GM23248 (cell line): ENCODE results near the gene ABCF2. TPM values are rescaled to one million over a fixed set of nuclear protein-coding genes. Genes with fewer than 3 reads are reported as not detected.

ENCODE experiments used
- DNase-seq: peaks from one replicate; pipeline ENCODE4 v3.0.0-alpha.2; 2015
- H2AFZ ChIP-seq: fragments of 200-600 bp; sonication (generic); 2 replicates; pipeline ENCODE4 v1.6.1; 2016; ENCODE audit warnings: antibody characterized with exemption
- H3F3A ChIP-seq: fragments of 200-600 bp; sonication (generic); 2 replicates; pipeline ENCODE4 v1.6.1; 2016; ENCODE audit warnings: mild to moderate bottlenecking, antibody characterized with exemption, mixed run types; ENCODE audit not compliant: insufficient read depth
- H3K27ac ChIP-seq: fragments of 200-600 bp; sonication (generic); 2 replicates; pipeline ENCODE4 v1.5.1; 2016; ENCODE audit warnings: mild to moderate bottlenecking
- H3K27me3 ChIP-seq: fragments of 200-600 bp; sonication (generic); replicated peaks from 2 replicates; pipeline ENCODE4 v1.6.1; 2016; ENCODE audit warnings: mild to moderate bottlenecking; ENCODE audit not compliant: insufficient read depth
- H3K36me3 ChIP-seq: fragments of 200-600 bp; sonication (generic); 2 replicates; pipeline ENCODE4 v1.6.1; 2016; ENCODE audit warnings: low read depth, mild to moderate bottlenecking
- H3K4me1 ChIP-seq: fragments of 200-600 bp; sonication (generic); 2 replicates; pipeline ENCODE4 v1.6.1; 2016; ENCODE audit warnings: mild to moderate bottlenecking; ENCODE audit not compliant: insufficient read depth
- H3K4me2 ChIP-seq: fragments of 200-600 bp; sonication (generic); one replicate; pipeline ENCODE4 v1.6.1; 2016; ENCODE audit warnings: mild to moderate bottlenecking; ENCODE audit not compliant: unreplicated experiment
- H3K4me3 ChIP-seq: fragments of 200-600 bp; sonication (generic); 2 replicates; pipeline ENCODE4 v1.5.1; 2016; ENCODE audit warnings: mild to moderate bottlenecking
- H3K79me2 ChIP-seq: fragments of 200-600 bp; sonication (generic); 2 replicates; pipeline ENCODE4 v1.6.1; 2016; ENCODE audit warnings: mild to moderate bottlenecking; ENCODE audit not compliant: insufficient read depth
- H3K9ac ChIP-seq: fragments of 200-600 bp; sonication (generic); 2 replicates; pipeline ENCODE4 v1.6.1; 2016; ENCODE audit warnings: mild to moderate bottlenecking
- H3K9me2 ChIP-seq: fragments of 200-600 bp; sonication (generic); 2 replicates; pipeline ENCODE4 v1.6.1; 2016; ENCODE audit warnings: mixed run types, mild to moderate bottlenecking, moderate library complexity; ENCODE audit not compliant: insufficient read depth
- H3K9me3 ChIP-seq: fragments of 200-600 bp; sonication (generic); one replicate; pipeline ENCODE4 v1.6.1; 2017; ENCODE audit warnings: low read depth
- H4K20me1 ChIP-seq: fragments of 200-600 bp; sonication (generic); 2 replicates; pipeline ENCODE4 v1.6.0; 2016; ENCODE audit not compliant: insufficient read depth
- EZH2 ChIP-seq: fragments of 200-600 bp; sonication (generic); IDR thresholded peaks from 2 replicates; pipeline ENCODE4 v1.6.1; 2018; ENCODE audit warnings: antibody characterized with exemption, mild to moderate bottlenecking; ENCODE audit not compliant: insufficient read depth, poor library complexity, severe bottlenecking
- EZH2phosphoT487 ChIP-seq: fragments of 200-600 bp; sonication (generic); IDR thresholded peaks from 2 replicates; pipeline ENCODE4 v1.6.1; 2018; ENCODE audit warnings: antibody characterized with exemption, moderate library complexity, mild to moderate bottlenecking, low read depth; ENCODE audit not compliant: insufficient read depth
- WGBS, 2 experiments: methylation state at CpG; one replicate each; pipeline ENCODE4 v1.1.6; 2015 to 2017; ENCODE audit warnings: low lambda C conversion rate in 2 of 2, low coverage in 1 of 2; ENCODE audit errors: missing lambda C conversion rate in 2 of 2; 5-methylcytosine and 5-hydroxymethylcytosine counted together
- in situ Hi-C: fragments of 300-500 bp; cut with MboI; formaldehyde crosslinking; loops from 2 replicates; pipeline ENCODE4 v1.15.0; 2020
- polyA plus RNA-seq: library from polyadenylated mRNA; unstranded; fragments of >200 nt; fragmentation: Nextera tagmentation; extraction: Ambion mirVana; gene quantifications from 2 replicates; pipeline ENCODE4 v1.2.1, GENCODE V29; 2016
- total RNA-seq: library from RNA; depleted of rRNA; stranded (reverse); fragments of >200 nt; shearing (Covaris generic); gene quantifications from 2 replicates; pipeline ENCODE4 v1.2.3, GENCODE V29; 2014

The ABCF2 gene
- total and polyA plus RNA-seq, 2 experiments from 2014 or later = 40.7 to 74.9 TPM

DNA sequence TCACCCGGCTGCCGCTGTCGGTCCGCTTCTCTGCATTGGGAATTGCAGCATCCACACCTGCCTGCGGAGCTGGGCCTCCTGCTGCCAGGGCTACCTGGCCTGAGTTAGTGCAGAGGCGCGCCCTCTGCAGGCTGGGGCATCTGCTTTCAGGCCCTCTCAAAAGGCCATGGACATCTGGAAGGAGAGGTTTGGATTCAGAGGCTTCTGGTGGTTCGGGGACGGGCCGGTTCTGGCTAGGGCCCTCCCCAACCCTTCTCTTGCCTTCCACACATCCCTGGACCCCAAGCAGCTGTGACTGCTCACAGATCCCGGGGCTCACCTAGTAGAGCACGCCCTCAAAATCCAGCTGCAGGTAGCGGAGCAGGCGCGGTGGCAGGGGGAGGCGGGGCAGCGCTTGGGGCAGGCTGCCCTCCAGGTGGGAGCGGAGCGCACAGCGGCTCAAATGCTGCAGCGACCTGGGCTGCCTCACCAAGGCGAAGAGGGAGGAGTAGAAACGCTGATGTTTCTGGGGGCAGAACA lies 51.2 kb downstream of the ABCF2 start:
- Histone ChIP-seq H4K20me1 (no peaks in the 10 kb centered on the region), H3K4me3 (no peak overlapping the region), H3K9ac (no peak overlapping the region), H3K79me2 (no peaks in the 10 kb centered on the region), H3K9me2 (no peaks in the 10 kb centered on the region), H3K4me2 (no peak overlapping the region), H3K9me3 (no peaks in the 10 kb centered on the region), H3K4me1 (no peaks in the 10 kb centered on the region), H3K27me3 (peaks cover 59% of the 10 kb centered on the region), H3K36me3 (no peaks in the 10 kb centered on the region), H2AFZ (no peak overlapping the region), H3F3A (no peaks in the 10 kb centered on the region), H3K27ac (no peak overlapping the region)
- no peak for DNase-seq
- TF ChIP-seq EZH2 (no peak), EZH2phosphoT487 (no peak)
- in situ Hi-C loops = no loop called here
- 66 to 69% methylated on average over 23 of the region's 23 CpGs for WGBS, 2 experiments

DNA sequence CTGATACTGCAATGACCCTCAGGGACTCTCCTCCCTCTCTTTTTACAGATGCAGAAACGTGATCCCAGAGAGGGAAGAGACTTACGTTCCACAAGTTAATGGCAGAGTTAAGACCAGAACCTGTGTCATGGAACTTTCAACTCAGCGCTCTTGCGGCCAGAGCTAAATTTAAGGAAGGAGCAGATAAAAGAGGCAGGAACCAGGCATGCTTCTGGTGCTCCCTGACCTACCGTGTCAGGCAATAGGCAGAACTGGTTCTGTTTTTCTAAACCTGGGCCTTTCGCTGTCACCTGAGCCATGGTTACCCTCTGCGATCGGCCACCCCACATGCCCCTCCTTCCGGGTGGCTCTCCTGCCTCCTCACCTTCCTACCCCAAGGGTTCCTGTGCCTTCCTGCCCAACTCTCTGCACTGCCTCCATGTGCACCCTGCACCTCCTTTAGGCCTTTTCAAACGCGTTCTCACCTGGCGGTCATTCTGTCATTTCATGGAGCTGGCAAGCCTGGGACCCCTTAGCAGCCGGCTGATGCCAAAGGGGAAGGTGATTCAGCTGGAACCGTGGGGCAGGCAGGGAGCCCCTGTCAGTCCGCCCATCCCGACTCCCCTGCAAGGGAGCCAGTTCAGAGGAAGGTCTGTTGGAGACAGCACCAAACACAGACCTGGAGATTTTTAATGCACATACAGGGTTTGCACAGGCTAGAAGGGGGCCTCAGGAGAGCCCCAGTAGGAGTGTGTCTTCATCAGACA lies 51.8 kb downstream of the ABCF2 start:
- no peaks in the 10 kb centered on the region for H4K20me1 ChIP-seq
- H3K4me2 ChIP-seq = no peak overlapping the region
- TF ChIP-seq EZH2 (no peak), EZH2phosphoT487 (no peak)
- no peak overlapping the region for H3K4me3 ChIP-seq
- no peak for DNase-seq
- H3K27ac ChIP-seq = no peak overlapping the region
- H2AFZ ChIP-seq = no peak overlapping the region
- H3K27me3 ChIP-seq = peaks cover 66% of the 10 kb centered on the region
- no peaks in the 10 kb centered on the region for H3K9me3 ChIP-seq
- no peak overlapping the region for H3K9ac ChIP-seq
- H3K4me1 ChIP-seq = no peaks in the 10 kb centered on the region
- no peaks in the 10 kb centered on the region for H3K79me2 ChIP-seq
- in situ Hi-C loops = no loop called here
- H3F3A ChIP-seq = no peaks in the 10 kb centered on the region
- H3K9me2 ChIP-seq = no peaks in the 10 kb centered on the region
- WGBS, 2 experiments = 76 to 79% methylated on average over 16 of the region's 16 CpGs
- no peaks in the 10 kb centered on the region for H3K36me3 ChIP-seq

DNA sequence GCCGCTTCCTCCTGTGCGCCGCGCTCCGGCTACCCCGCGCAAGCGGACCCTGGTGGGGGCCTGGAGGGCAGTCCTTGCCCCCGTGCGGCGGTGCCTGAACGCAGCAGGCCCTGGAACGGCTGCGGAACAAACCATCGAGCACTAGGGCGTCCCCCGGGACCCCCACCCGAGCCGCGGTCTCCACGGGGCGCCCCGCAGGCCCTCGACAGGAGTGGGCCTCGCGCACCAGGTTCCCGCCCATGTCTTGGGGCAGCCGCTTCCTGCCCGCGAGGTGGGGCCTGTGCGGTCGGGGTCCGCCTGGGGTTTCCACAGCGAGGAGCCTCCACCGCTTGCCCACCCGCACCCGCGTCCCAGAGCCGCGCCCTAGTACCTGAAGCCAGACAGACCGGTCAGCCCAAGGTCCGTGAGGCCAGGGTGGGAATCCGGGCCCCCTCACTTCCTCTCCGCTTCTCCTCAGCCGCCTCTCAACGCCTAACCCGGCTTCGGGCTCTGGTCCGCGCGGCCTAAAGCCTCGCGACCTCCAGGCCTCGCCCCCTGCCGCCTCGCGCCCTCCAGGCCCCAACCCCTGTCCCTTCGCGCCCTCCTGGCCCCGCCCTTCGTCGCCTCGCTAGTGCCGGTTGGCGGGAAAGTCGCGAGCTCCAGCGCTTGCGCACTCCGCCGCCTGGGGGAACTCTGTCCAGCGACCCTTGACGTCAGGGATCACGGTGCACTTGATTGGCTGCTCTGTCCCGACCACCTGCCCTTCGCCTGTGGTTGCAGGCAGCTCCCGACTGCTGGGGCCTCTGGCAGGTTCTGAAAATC lies 52.6 kb downstream of the ABCF2 start:
- Histone ChIP-seq H4K20me1 (no peaks in the 10 kb centered on the region), H3K27me3 (peaks cover 72% of the 10 kb centered on the region), H3K4me3 (no peak overlapping the region), H3K9me3 (no peaks in the 10 kb centered on the region), H3K4me1 (no peaks in the 10 kb centered on the region), H2AFZ (no peak overlapping the region), H3K79me2 (no peaks in the 10 kb centered on the region), H3K9me2 (no peaks in the 10 kb centered on the region), H3K27ac (no peak overlapping the region), H3K36me3 (no peaks in the 10 kb centered on the region), H3F3A (no peaks in the 10 kb centered on the region), H3K9ac (no peak overlapping the region), H3K4me2 (no peak overlapping the region)
- TF ChIP-seq EZH2phosphoT487 (no peak), EZH2 (no peak)
- DNase-seq = peak; percentile 30
- in situ Hi-C loops = no loop called here
- WGBS, 2 experiments = 39 to 44% methylated on average over 39 to 74 of the region's 77 CpGs

DNA sequence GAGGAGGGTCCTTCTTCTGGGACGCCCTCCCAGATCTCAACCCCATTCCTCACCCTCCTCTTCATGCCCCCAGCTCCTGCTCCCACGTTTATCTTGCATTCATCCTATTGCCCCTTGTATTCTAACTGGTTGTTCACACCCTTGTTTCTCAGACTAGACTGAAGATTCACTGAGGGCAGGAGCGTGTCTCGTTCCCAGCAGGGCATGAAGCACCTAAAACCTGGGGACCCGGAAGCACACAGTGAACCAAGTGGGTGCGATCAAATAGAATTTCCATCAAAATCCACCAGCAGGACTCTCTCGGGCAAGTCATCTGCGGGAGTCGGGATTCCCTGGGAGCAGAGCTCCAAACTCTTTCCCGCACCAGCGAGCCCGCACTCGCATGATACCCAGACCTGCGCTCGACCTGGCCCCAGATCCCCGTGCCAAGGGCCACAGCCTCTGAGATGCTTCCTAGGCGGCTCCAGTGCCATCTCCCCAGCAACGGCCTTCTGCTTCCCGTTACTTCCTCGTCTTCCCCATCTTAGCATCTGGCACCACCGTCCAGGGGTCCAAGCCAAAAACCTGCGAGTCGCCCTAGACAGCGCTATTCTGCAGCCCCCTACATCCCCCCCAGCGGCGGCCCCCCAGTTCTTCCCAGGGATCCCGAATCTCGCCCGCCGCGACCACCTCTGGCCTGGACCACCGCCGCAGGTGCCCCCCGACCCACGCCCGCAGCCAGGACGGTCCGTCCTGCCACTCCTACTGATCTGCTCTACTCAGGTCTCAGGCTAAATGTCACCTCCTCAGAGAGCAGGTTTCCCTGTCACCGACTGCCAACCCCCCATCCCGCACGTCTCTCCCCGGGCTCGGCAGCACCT lies 53.4 kb downstream of the ABCF2 start:
- Histone ChIP-seq H3K27me3 (peaks cover 72% of the 10 kb centered on the region), H3K4me1 (no peaks in the 10 kb centered on the region), H3K36me3 (no peaks in the 10 kb centered on the region), H4K20me1 (no peaks in the 10 kb centered on the region), H2AFZ (no peak overlapping the region), H3K9me3 (no peaks in the 10 kb centered on the region), H3K27ac (no peak overlapping the region), H3F3A (no peaks in the 10 kb centered on the region), H3K9ac (no peak overlapping the region), H3K4me2 (no peak overlapping the region), H3K79me2 (no peaks in the 10 kb centered on the region), H3K4me3 (no peak overlapping the region), H3K9me2 (no peaks in the 10 kb centered on the region)
- TF ChIP-seq EZH2phosphoT487 (no peak), EZH2 (no peak)
- DNase-seq = no peak
- in situ Hi-C loops = no loop called here
- WGBS, 2 experiments = 56 to 58% methylated on average over 33 to 43 of the region's 43 CpGs
